ENCODE measurements around the gene WDR45B.
A peak's percentile ranks its signal among the peaks of the same experiment; 100 is the strongest.

WDR45B gene

GRCh38 chr17:82648165-82648668, at the start of gene WDR45B:
WDR45B (minus strand) TSS chr17:82648444; CDS start chr17:82648340, 104 bp downstream.
- DNase-seq (ENCODE audit: low read depth) = peak; percentile 99

- DNase-seq (ENCODE audit: low read depth) = no peak
Measured at GRCh38 chr17:82697808-82698064, 49.5 kb upstream of the WDR45B start.

GRCh38 chr17:82696916-82697807, 48.9 kb upstream of the WDR45B start:
- no peak for DNase-seq (ENCODE audit: low read depth)

- DNase-seq (ENCODE audit: low read depth) = no peak
Measured at GRCh38 chr17:82696259-82696658, 48.0 kb upstream of the WDR45B start.

- DNase-seq (ENCODE audit: low read depth) = no peak
Measured at GRCh38 chr17:82694647-82695046, 46.4 kb upstream of the WDR45B start.

GRCh38 chr17:82693168-82693867, 45.1 kb upstream of the WDR45B start:
- no peak for DNase-seq (ENCODE audit: low read depth)

GRCh38 chr17:82692268-82692667, 44.0 kb upstream of the WDR45B start:
- DNase-seq (ENCODE audit: low read depth) = no peak

GRCh38 chr17:82691714-82692113, 43.5 kb upstream of the WDR45B start:
- no peak for DNase-seq (ENCODE audit: low read depth)

- DNase-seq (ENCODE audit: low read depth) = no peak
Measured at GRCh38 chr17:82690786-82691489, 42.7 kb upstream of the WDR45B start.

GRCh38 chr17:82689077-82689476, 40.8 kb upstream of the WDR45B start:
- DNase-seq (ENCODE audit: low read depth) = no peak

- no peak for DNase-seq (ENCODE audit: low read depth)
Measured at GRCh38 chr17:82687871-82688270, 39.6 kb upstream of the WDR45B start.

GRCh38 chr17:82687375-82687861, 39.2 kb upstream of the WDR45B start:
- no peak for DNase-seq (ENCODE audit: low read depth)

GRCh38 chr17:82686366-82687324, 38.4 kb upstream of the WDR45B start:
- no peak for DNase-seq (ENCODE audit: low read depth)

GRCh38 chr17:82685291-82685690, 37.0 kb upstream of the WDR45B start:
- no peak for DNase-seq (ENCODE audit: low read depth)

GRCh38 chr17:82684228-82684841, 36.1 kb upstream of the WDR45B start:
- DNase-seq (ENCODE audit: low read depth) = no peak

GRCh38 chr17:82683534-82683933, 35.3 kb upstream of the WDR45B start:
- no peak for DNase-seq (ENCODE audit: low read depth)

GRCh38 chr17:82681547-82681946, 33.3 kb upstream of the WDR45B start:
- no peak for DNase-seq (ENCODE audit: low read depth)

GRCh38 chr17:82679586-82680465, 31.6 kb upstream of the WDR45B start:
- DNase-seq (ENCODE audit: low read depth) = no peak

- no peak for DNase-seq (ENCODE audit: low read depth)
Measured at GRCh38 chr17:82678265-82678891, 30.1 kb upstream of the WDR45B start.

Data from ELR (cell line).